ENCODE measurements around the gene GADD45B. TPM values are rescaled to one million over a fixed set of nuclear protein-coding genes. Genes with fewer than 3 reads are reported as not detected.

The GADD45B gene
- total RNA-seq, 2 donors from 2014 or later = 430 to 498 TPM

DNA sequence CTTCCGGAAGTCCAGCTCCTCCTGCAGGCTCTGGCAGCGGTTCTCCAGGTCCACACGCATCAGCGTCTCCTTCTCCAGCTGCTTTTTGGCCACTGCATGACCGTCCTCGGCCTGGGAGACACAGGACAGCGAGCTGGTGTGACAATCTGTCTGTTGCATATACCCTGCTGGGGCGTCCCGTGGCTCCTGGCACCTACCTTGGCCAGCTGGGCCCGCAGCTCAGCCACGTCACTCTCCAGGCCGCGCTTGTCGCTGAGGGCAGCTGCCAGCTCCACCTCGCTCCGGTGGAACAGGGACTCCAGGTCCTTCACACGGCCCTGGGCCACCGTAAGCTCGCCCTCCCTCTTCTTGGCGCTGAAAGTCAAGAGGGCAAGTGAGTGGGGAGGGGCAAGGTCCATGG is 37.7 kb upstream of the GADD45B start:
- DNase-seq (ENCODE audit: low spot score) = no peak
- peaks cover 19% of the 10 kb centered on the region for H3K36me3 ChIP-seq
- H3K4me1 ChIP-seq (ENCODE audit: control insufficient read depth in 1 of 2, low read depth in 2 of 2) = no peaks in the 10 kb centered on the region
- TF ChIP-seq, protein P1, sequence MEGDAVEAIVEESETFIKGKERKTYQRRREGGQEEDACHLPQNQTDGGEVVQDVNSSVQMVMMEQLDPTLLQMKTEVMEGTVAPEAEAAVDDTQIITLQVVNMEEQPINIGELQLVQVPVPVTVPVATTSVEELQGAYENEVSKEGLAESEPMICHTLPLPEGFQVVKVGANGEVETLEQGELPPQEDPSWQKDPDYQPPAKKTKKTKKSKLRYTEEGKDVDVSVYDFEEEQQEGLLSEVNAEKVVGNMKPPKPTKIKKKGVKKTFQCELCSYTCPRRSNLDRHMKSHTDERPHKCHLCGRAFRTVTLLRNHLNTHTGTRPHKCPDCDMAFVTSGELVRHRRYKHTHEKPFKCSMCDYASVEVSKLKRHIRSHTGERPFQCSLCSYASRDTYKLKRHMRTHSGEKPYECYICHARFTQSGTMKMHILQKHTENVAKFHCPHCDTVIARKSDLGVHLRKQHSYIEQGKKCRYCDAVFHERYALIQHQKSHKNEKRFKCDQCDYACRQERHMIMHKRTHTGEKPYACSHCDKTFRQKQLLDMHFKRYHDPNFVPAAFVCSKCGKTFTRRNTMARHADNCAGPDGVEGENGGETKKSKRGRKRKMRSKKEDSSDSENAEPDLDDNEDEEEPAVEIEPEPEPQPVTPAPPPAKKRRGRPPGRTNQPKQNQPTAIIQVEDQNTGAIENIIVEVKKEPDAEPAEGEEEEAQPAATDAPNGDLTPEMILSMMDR (IDR thresholded peaks at IDR 0.05) = no peak
- no peak overlapping the region for H3K4me3 ChIP-seq
- H3K9me3 ChIP-seq = no peaks in the 10 kb centered on the region
- no peak overlapping the region for H3K27ac ChIP-seq
- no peaks in the 10 kb centered on the region for H3K27me3 ChIP-seq (replicated peaks; ENCODE audit: insufficient read depth)
- ATAC-seq (ENCODE audit: insufficient number of reproducible peaks, low FRiP score, low read depth) = no peak

DNA sequence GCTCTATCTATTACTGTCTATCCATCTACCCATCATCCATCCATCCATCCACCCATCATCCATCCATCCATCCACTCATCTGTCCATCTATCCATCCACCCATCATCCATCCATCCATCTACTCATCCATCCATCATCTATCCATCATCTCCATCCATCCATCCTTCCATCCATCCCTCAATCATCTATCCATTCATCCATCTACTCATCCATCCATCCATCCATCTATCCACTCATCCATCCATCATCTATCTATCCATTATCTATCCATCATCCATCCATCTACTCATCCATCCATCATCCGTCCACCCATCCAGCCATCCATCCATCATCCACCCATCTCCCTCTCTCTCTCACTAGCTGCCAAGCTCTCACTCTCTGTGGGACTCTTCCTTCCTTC is 35.4 kb upstream of the GADD45B start:
- H3K27ac ChIP-seq = no peak overlapping the region
- ATAC-seq (ENCODE audit: insufficient number of reproducible peaks, low FRiP score, low read depth) (no peak), DNase-seq (ENCODE audit: low spot score) (no peak)
- no peaks in the 10 kb centered on the region for H3K4me1 ChIP-seq (ENCODE audit: control insufficient read depth in 1 of 2, low read depth in 2 of 2)
- H3K4me3 ChIP-seq = no peak overlapping the region
- TF ChIP-seq, protein P1 (IDR thresholded peaks at IDR 0.05) = no peak
- H3K27me3 ChIP-seq (replicated peaks; ENCODE audit: insufficient read depth) = no peaks in the 10 kb centered on the region
- peaks cover 8% of the 10 kb centered on the region for H3K36me3 ChIP-seq
- H3K9me3 ChIP-seq = no peaks in the 10 kb centered on the region

DNA sequence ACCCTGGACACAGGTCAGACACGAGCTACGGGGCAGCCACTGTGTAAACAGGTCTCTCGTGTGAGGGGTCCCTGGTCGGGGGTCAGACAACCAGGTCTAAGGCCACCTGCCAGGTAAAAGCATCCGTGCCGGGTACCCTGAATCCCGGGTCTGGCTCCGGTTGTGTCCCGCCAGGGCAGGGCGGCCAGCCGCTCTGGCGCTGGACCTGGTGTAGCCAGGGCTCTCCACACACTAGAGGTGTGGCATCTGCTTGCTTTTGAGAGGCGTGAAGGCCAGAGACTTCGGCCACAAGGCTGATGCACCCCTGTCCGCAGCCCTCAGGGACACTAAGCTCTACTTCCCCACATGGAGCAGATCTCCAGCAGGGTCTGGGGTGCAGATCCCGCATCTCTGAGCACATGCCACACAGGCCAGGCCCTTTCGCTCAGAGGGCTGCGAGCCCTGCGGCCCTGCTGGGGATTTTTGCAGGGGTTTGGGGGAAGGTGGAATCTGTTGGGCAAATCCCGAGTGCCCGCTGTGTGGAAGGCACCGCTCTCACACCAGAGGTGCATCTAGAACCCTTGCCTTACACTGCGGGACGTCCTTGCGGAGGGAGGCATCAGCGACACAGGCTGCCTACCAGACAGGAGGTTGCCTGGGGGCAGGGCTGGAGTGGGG is 34.7 kb upstream of the GADD45B start:
- no peak for DNase-seq (ENCODE audit: low spot score)
- H3K27ac ChIP-seq = no peak overlapping the region

DNA sequence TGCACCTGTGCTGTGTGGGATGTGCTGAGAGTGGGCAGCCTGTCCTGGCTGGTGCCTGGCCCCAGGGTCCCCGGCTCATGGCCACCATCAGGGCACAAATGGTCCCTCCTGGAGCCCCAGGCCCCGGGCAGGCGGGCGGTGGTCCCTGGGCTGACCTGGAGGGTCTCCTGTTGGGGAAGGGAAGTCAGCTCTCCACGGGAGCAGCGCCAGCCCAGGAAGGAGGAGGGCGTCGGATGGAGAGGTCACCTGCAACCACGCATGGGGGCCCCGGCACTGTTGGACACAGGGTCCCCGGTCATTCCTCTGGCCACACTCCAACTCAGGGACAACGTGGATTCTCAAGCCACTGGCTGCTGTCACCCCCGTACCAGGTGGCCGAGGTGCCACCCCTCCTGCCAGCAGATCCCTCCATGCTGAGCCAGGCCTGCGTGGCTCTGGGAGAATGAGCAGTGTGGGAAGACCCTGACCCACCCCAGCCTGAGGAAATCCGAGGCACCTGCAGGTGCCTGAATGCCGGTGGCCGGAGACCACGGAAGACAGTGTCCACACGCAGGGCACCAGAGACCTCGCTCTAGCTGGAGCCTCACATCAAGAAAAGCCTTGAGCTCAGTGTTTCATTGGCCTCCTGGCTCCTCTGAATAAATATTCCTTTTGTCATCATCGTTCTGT is 32.7 kb upstream of the GADD45B start:
- Histone ChIP-seq H3K4me1 (ENCODE audit: control insufficient read depth in 1 of 2, low read depth in 2 of 2) (no peaks in the 10 kb centered on the region), H3K9me3 (no peaks in the 10 kb centered on the region), H3K27ac (no peak overlapping the region), H3K36me3 (peaks cover under 1% of the 10 kb centered on the region), H3K27me3 (replicated peaks; ENCODE audit: insufficient read depth) (no peaks in the 10 kb centered on the region), H3K4me3 (no peak overlapping the region)
- DNase-seq (ENCODE audit: low spot score) (no peak), ATAC-seq (ENCODE audit: insufficient number of reproducible peaks, low FRiP score, low read depth) (no peak)
- TF ChIP-seq, protein P1 (IDR thresholded peaks at IDR 0.05) = no peak

More for the DNA sequence above, 34.7 kb upstream of the GADD45B start:
- no peak for ATAC-seq (ENCODE audit: insufficient number of reproducible peaks, low FRiP score, low read depth)
- TF ChIP-seq, protein P1 (IDR thresholded peaks at IDR 0.05) = no peak
- H3K9me3 ChIP-seq = no peaks in the 10 kb centered on the region
- no peaks in the 10 kb centered on the region for H3K4me1 ChIP-seq (ENCODE audit: control insufficient read depth in 1 of 2, low read depth in 2 of 2)
- peaks cover 8% of the 10 kb centered on the region for H3K36me3 ChIP-seq
- H3K4me3 ChIP-seq = no peak overlapping the region
- no peaks in the 10 kb centered on the region for H3K27me3 ChIP-seq (replicated peaks; ENCODE audit: insufficient read depth)

DNA sequence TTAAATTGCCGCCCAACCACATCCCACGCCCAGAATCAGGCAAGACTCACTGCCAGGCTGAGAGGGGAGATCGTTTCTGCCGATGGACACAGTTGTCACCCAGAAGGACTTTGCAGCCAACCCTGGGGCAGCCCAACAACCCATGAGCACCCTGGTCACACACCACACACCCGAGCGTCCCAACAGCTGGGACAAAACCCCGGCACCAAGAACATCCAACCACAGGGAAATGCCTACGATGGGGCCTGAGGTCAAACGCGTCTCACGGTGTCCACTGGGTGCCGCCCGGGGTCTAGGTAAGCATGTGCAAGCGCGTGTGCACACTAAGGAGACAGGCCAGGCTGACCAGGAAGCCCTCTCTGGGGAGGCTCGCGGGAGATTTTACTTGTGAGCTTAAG is 32.1 kb upstream of the GADD45B start:
- H3K4me1 ChIP-seq (ENCODE audit: control insufficient read depth in 1 of 2, low read depth in 2 of 2) = no peaks in the 10 kb centered on the region
- TF ChIP-seq, protein P1 (IDR thresholded peaks at IDR 0.05) = no peak
- no peaks in the 10 kb centered on the region for H3K36me3 ChIP-seq
- H3K27ac ChIP-seq = no peak overlapping the region
- no peaks in the 10 kb centered on the region for H3K27me3 ChIP-seq (replicated peaks; ENCODE audit: insufficient read depth)
- no peak for DNase-seq (ENCODE audit: low spot score)
- ATAC-seq (ENCODE audit: insufficient number of reproducible peaks, low FRiP score, low read depth) = no peak
- H3K9me3 ChIP-seq = no peaks in the 10 kb centered on the region
- no peak overlapping the region for H3K4me3 ChIP-seq

Data from thoracic aorta (tissue), 2 donors.